ENCODE results near the gene MALT1.

DNA sequence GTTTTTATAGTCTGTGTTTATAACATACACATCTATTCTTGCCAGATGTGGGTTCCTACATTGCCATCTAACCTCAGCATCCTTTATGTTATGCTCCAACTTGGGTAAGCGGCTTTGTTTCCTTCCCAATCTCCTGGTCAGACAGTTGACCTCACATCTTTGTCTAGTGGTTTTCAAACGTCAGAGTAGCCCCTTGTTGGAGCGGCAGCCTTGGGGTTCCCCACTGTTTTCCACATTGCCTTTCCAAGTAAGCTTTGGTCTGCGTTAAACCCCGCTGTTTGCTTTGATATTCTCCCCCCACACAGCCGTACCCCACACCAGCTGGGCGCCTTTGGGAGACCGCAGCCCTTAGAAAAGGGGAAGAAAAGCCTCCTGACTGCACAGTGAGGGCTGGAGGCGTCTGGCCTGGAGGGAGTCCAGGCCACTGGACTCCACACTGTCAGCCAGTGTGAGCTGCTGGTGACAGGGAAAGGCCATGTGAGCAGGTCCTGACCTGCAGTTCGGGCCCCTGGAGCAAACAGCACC, 83.3 kb downstream of the MALT1 start:
- TF ChIP-seq, protein P1, sequence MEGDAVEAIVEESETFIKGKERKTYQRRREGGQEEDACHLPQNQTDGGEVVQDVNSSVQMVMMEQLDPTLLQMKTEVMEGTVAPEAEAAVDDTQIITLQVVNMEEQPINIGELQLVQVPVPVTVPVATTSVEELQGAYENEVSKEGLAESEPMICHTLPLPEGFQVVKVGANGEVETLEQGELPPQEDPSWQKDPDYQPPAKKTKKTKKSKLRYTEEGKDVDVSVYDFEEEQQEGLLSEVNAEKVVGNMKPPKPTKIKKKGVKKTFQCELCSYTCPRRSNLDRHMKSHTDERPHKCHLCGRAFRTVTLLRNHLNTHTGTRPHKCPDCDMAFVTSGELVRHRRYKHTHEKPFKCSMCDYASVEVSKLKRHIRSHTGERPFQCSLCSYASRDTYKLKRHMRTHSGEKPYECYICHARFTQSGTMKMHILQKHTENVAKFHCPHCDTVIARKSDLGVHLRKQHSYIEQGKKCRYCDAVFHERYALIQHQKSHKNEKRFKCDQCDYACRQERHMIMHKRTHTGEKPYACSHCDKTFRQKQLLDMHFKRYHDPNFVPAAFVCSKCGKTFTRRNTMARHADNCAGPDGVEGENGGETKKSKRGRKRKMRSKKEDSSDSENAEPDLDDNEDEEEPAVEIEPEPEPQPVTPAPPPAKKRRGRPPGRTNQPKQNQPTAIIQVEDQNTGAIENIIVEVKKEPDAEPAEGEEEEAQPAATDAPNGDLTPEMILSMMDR (IDR thresholded peaks at IDR 0.05): no peak
- no peak for TF ChIP-seq POLR2A (IDR thresholded peaks at IDR 0.05)
- TF ChIP-seq POLR2AphosphoS5 (IDR thresholded peaks at IDR 0.05): no peak

Data from sigmoid colon (tissue), 4 donors.